Lung (tissue), 12 donors: ENCODE results near the gene GLI3. TPM values are rescaled to one million over a fixed set of nuclear protein-coding genes. Genes with fewer than 3 reads are reported as not detected.
A peak's percentile ranks its signal among the peaks of the same experiment; 100 is the strongest.

ENCODE experiments used
- ATAC-seq: fragments of 200-7000 bp; cut with Tn5 transposase; one replicate; pipeline ENCODE4 v1.9.1; 2020; ENCODE audit warnings: moderate number of reproducible peaks; ENCODE audit not compliant: insufficient read depth, low FRiP score
- DNase-seq, 3 donors: peaks; one replicate each; pipeline ENCODE4 v3.0.0-alpha.2; 2013 to 2017
- H3K27ac ChIP-seq, 2 donors: one replicate each; pipeline ENCODE4 v1.5.1; 2013; ENCODE audit warnings: mild to moderate bottlenecking in 2 of 2, moderate library complexity in 2 of 2, control low read depth in 1 of 2, inconsistent platforms in 1 of 2, low read depth in 1 of 2, low read length in 1 of 2
- H3K27me3 ChIP-seq, 3 donors: one replicate each; pipeline ENCODE4 v1.5.1; 2013; ENCODE audit warnings: low read length in 2 of 3; ENCODE audit not compliant: control insufficient read depth in 3 of 3, insufficient read depth in 3 of 3
- H3K36me3 ChIP-seq, 4 donors: one replicate each; pipeline ENCODE4 v1.5.1; 2013; ENCODE audit warnings: low read length in 4 of 4, mild to moderate bottlenecking in 1 of 4, moderate library complexity in 1 of 4; ENCODE audit not compliant: control insufficient read depth in 4 of 4, insufficient read depth in 4 of 4
- H3K4me1 ChIP-seq, 5 donors: one replicate each; pipeline ENCODE4 v1.5.1; 2013; ENCODE audit warnings: low read length in 5 of 5, mild to moderate bottlenecking in 2 of 5, moderate library complexity in 1 of 5; ENCODE audit not compliant: control insufficient read depth in 5 of 5, insufficient read depth in 5 of 5
- H3K4me3 ChIP-seq: one replicate; pipeline ENCODE4 v1.5.1; 2013; ENCODE audit warnings: mild to moderate bottlenecking, control low read depth, moderate library complexity
- H3K9ac ChIP-seq, 2 donors: one replicate each; pipeline ENCODE4 v1.5.1; 2013; ENCODE audit warnings: low read length in 2 of 2, control low read depth in 1 of 2; ENCODE audit not compliant: insufficient read depth in 1 of 2
- H3K9me3 ChIP-seq, 4 donors: one replicate each; pipeline ENCODE4 v1.5.1; 2013; ENCODE audit warnings: low read length in 3 of 4, mild to moderate bottlenecking in 1 of 4, moderate library complexity in 1 of 4; ENCODE audit not compliant: control insufficient read depth in 4 of 4, insufficient read depth in 3 of 4
- WGBS, 2 donors: extraction: QIAGEN DNeasy Blood & Tissue Kit; methylation state at CpG; one replicate each; pipeline ENCODE4 v1.1.7; 2013; 5-methylcytosine and 5-hydroxymethylcytosine counted together
- polyA plus RNA-seq, 2 donors: library from polyadenylated mRNA; stranded (reverse); fragments of 200-250 nt; gene quantifications; one replicate each; pipeline ENCODE4 v1.2.1, GENCODE V29; 2013
- total RNA-seq, 2 donors: library from RNA; depleted of rRNA in 1 of 2; stranded (reverse); fragments of >200 nt in 1 of 2; gene quantifications; one replicate each; pipeline ENCODE4 v1.2.1, GENCODE V29; 2014 to 2021
- TF ChIP-seq, protein P1 (sequence below): IDR thresholded peaks from 2 replicates; pipeline ENCODE4 v1.5.1; 2012; ENCODE audit warnings: mild to moderate bottlenecking; ENCODE audit errors: control extremely low read depth, extremely low read depth
- donor health status: control.
- donor health status: control.
- donor health status: Bipolar disorder and iron deficiency.
- donor health status: healthy.
- donor health status: DM: yes; HTN: yes; CAD: no.

GLI3 gene
- total and polyA plus RNA-seq, 4 donors: 2.0 to 23.4 (median 10.3) TPM

DNA sequence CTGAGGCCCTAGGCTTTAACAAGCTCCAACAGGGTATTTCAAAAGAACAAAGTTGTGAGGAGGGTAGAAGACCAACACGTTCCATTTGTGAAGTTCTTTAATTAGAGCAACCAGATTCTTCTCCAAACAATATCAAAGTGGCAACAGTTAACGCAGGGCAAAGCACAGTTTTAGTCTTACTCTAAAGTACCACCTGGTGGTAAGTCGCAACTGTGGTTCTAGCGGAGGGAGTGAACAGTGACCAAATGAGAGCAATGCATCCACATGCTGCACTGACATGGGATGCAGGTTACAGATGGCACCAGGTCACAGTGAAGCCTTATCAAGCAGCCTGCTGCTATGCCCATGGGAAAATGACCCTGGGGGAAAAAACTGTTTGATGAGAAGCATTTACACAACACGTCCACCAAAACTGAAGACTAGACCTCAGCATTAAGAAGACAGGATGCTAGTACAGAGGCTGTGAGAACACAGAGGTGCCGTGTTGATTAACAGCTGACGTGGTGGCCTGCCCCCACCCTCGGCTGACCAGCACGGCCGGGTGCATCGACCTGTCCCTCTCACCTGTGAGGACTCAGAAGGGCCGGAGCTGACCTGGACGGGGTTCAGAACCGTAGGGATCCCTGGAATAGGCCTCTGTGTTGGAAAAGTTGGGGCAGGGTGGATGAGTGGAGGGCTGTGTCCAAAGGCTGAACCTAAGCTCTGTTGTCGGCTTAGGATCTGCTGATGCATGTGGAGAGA, 211.2 kb downstream of the GLI3 start:
- WGBS, 2 donors: 93 to 95% methylated on average over 15 of the region's 15 CpGs
- peaks cover 0 to 23% (median 4%) of the 10 kb centered on the region in 5 donors for H3K4me1 ChIP-seq

DNA sequence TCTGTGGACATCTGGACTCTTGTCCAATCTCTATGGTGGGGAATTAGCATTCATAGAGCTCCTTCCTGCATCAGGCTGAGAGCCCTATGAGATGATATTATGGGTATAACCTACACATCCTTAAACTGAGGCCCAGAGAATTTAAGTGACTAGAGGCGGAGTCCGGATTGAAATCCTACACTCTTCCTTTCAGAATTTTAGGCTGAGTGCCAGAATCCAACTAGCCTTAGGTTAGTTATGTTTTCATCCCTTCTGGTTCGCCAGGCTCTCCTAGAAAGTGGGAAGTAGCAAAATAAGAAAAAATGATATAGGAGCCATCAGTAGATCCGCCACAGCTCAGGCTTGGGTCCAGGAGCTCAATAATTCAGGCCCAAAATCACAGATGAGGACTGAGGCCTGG, 212.5 kb downstream of the GLI3 start:
- TF ChIP-seq, protein P1, sequence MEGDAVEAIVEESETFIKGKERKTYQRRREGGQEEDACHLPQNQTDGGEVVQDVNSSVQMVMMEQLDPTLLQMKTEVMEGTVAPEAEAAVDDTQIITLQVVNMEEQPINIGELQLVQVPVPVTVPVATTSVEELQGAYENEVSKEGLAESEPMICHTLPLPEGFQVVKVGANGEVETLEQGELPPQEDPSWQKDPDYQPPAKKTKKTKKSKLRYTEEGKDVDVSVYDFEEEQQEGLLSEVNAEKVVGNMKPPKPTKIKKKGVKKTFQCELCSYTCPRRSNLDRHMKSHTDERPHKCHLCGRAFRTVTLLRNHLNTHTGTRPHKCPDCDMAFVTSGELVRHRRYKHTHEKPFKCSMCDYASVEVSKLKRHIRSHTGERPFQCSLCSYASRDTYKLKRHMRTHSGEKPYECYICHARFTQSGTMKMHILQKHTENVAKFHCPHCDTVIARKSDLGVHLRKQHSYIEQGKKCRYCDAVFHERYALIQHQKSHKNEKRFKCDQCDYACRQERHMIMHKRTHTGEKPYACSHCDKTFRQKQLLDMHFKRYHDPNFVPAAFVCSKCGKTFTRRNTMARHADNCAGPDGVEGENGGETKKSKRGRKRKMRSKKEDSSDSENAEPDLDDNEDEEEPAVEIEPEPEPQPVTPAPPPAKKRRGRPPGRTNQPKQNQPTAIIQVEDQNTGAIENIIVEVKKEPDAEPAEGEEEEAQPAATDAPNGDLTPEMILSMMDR: no peak
- ATAC-seq (no peak), DNase-seq (peak in 2 of 3 donors; percentile 56 to 68)
- Histone ChIP-seq H3K27me3 (no peaks in the 10 kb centered on the region), H3K36me3 (peaks cover 0 to 36% (median 19%) of the 10 kb centered on the region in 4 donors), H3K4me1 (peaks cover 0 to 26% (median 4%) of the 10 kb centered on the region in 5 donors), H3K4me3 (no peak overlapping the region), H3K27ac (no peak overlapping the region), H3K9me3 (no peaks in the 10 kb centered on the region), H3K9ac (no peak overlapping the region)
- WGBS, 2 donors: 94 to 97% methylated on average over 4 of the region's 4 CpGs

More for the DNA sequence above, 211.2 kb downstream of the GLI3 start:
- DNase-seq (no peak), ATAC-seq (no peak)
- H3K27me3 ChIP-seq: no peaks in the 10 kb centered on the region
- H3K9ac ChIP-seq: no peak overlapping the region
- TF ChIP-seq, protein P1: no peak
- no peak overlapping the region for H3K4me3 ChIP-seq
- no peaks in the 10 kb centered on the region for H3K9me3 ChIP-seq
- H3K27ac ChIP-seq: no peak overlapping the region
- peaks cover 0 to 42% (median 24%) of the 10 kb centered on the region in 4 donors for H3K36me3 ChIP-seq

DNA sequence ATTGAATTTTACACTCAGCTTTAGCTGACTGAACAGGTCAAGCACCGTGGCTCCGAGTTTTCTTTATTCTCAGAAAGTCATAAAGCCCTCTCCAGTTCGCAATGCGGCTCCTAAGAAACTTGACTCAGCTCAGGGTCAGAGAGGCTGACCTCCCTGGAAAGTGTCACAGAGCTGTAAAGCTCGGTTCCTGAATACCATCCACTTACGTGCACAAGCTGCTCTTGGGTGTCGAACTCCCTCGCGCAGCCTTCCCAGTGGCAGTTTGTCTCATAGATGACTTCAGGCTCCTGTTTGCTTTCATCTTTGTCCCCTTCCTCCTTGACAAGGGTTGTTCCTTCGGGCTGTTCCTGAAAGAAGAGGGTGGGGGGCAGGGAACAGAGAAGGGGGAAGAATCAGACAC, 213.7 kb downstream of the GLI3 start:
- WGBS, 2 donors: 71 to 77% methylated on average over 10 of the region's 10 CpGs
- H3K4me1 ChIP-seq: peaks cover 0 to 26% (median 4%) of the 10 kb centered on the region in 5 donors

More for the DNA sequence above, 213.7 kb downstream of the GLI3 start:
- Histone ChIP-seq H3K27me3 (no peaks in the 10 kb centered on the region), H3K9me3 (no peaks in the 10 kb centered on the region), H3K27ac (no peak overlapping the region), H3K4me3 (no peak overlapping the region), H3K36me3 (peaks cover 0 to 38% (median 15%) of the 10 kb centered on the region in 4 donors), H3K9ac (peak overlapping the region in 1 of 2 donors; percentile 59)
- DNase-seq: peak in 1 of 3 donors; percentile 49
- TF ChIP-seq, protein P1: no peak
- no peak for ATAC-seq
